ENCODE results near the gene MBD3. TPM values are rescaled to one million over a fixed set of nuclear protein-coding genes. Genes with fewer than 3 reads are reported as not detected.

MBD3 gene
- total and polyA plus RNA-seq, 2 experiments from 2014 or later = 27.6 to 118 TPM

DNA sequence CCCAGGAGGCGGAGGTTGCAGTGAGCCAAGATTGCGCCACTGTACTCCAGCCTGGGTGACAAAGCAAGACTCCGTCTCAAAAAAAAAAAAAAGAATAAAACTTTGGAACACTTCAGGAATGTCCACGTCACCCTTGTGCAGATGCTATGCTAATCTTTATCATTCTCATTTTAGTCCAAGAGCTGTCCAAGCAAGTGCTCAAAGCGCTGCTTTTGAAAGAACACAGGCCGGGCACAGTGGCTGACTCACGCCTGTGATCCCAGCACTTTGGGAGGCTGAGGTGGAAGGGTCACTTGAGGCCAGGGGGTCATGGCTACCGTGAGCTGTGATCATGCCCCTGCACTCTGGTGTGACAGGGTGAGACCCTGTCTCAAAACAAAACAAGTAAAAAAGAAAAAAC, 23.7 kb upstream of the MBD3 start (continued):
- no peak for TF ChIP-seq JUNB (IDR thresholded peaks at IDR 0.05; ENCODE audit: unreplicated experiment)
- TF ChIP-seq ZNF331 (CRISPR knock-in tag; IDR thresholded peaks at IDR 0.05; ENCODE audit: low read depth) = no peak
- TF ChIP-seq EZH2 (IDR thresholded peaks at IDR 0.05; ENCODE audit: low read depth, unreplicated experiment) = no peak
- TF ChIP-seq POLR2AphosphoS5 (IDR thresholded peaks at IDR 0.05; ENCODE audit: low read depth) = no peak

DNA sequence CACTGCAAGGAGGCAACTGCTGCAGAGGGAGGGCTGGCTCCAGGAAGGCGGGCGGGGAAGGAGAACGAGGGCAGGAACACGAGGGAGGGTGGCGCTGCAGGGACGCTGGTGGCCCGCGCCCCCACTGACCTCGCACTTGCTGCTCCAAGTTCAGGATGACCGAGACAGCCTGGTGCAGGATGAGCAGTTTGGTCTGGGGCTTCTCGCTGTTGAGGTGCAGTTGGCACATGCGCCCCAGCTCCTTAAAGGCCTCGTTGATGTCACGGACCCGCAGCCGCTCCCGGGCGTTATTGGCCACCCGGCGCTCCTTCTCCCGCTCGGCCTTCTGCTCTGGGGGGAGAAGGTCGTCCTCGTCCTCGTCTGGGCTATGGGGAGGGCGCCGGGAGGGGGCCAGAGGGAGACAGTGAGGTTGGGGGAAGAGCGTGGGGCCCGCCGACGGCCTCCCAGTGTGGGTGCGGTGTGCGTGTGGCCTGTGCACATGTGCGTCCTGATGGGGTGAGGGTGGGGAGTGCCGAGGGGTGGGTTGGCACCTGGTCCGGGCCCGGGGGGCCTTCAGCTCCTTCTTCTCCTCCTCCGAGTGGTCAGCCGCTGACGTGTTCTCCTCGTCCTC, 22.6 kb upstream of the MBD3 start:
- Mint-ChIP-seq H3K27ac (no peak overlapping the region), H3K9me3 (peaks cover 3% of the 10 kb centered on the region; the same call in 1 of the 3 replicates), H3K4me1 (peaks cover 8% of the 10 kb centered on the region; the same call in 2 of the 3 replicates), H3K36me3 (ENCODE audit: low read depth) (peaks cover 88% of the 10 kb centered on the region), H3K4me3 (no peak overlapping the region), H3K27me3 (ENCODE audit: insufficient read depth, low read depth, poor library complexity) (peaks cover 22% of the 10 kb centered on the region)
- 0 out of 2 replicates have a peak, but pooled peaks cover 14% of the 10 kb centered on the region for H3F3A ChIP-seq (replicated peaks; ENCODE audit: low read depth)
- no peak overlapping the region for H2AFZ ChIP-seq
- DNase-seq (ENCODE audit: low spot score) (no peak), ATAC-seq (no peak)
- peaks cover 16% of the 10 kb centered on the region for H4K20me1 ChIP-seq (replicated peaks; ENCODE audit: insufficient read depth)
- no peak overlapping the region for H3K27ac ChIP-seq (ENCODE audit: low read depth)
- H3K36me3 ChIP-seq (ENCODE audit: insufficient read depth) = peaks cover 21% of the 10 kb centered on the region
- no peak overlapping the region for H3K4me2 ChIP-seq
- TF ChIP-seq, protein P1, sequence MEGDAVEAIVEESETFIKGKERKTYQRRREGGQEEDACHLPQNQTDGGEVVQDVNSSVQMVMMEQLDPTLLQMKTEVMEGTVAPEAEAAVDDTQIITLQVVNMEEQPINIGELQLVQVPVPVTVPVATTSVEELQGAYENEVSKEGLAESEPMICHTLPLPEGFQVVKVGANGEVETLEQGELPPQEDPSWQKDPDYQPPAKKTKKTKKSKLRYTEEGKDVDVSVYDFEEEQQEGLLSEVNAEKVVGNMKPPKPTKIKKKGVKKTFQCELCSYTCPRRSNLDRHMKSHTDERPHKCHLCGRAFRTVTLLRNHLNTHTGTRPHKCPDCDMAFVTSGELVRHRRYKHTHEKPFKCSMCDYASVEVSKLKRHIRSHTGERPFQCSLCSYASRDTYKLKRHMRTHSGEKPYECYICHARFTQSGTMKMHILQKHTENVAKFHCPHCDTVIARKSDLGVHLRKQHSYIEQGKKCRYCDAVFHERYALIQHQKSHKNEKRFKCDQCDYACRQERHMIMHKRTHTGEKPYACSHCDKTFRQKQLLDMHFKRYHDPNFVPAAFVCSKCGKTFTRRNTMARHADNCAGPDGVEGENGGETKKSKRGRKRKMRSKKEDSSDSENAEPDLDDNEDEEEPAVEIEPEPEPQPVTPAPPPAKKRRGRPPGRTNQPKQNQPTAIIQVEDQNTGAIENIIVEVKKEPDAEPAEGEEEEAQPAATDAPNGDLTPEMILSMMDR (conservative IDR thresholded peaks at IDR 0.05; ENCODE audit: low read depth in 2 of 2) = no peak
- TF ChIP-seq, protein P2, sequence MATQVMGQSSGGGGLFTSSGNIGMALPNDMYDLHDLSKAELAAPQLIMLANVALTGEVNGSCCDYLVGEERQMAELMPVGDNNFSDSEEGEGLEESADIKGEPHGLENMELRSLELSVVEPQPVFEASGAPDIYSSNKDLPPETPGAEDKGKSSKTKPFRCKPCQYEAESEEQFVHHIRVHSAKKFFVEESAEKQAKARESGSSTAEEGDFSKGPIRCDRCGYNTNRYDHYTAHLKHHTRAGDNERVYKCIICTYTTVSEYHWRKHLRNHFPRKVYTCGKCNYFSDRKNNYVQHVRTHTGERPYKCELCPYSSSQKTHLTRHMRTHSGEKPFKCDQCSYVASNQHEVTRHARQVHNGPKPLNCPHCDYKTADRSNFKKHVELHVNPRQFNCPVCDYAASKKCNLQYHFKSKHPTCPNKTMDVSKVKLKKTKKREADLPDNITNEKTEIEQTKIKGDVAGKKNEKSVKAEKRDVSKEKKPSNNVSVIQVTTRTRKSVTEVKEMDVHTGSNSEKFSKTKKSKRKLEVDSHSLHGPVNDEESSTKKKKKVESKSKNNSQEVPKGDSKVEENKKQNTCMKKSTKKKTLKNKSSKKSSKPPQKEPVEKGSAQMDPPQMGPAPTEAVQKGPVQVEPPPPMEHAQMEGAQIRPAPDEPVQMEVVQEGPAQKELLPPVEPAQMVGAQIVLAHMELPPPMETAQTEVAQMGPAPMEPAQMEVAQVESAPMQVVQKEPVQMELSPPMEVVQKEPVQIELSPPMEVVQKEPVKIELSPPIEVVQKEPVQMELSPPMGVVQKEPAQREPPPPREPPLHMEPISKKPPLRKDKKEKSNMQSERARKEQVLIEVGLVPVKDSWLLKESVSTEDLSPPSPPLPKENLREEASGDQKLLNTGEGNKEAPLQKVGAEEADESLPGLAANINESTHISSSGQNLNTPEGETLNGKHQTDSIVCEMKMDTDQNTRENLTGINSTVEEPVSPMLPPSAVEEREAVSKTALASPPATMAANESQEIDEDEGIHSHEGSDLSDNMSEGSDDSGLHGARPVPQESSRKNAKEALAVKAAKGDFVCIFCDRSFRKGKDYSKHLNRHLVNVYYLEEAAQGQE (IDR thresholded peaks at IDR 0.05; ENCODE audit: unreplicated experiment) = no peak
- TF ChIP-seq NANOG (IDR thresholded peaks at IDR 0.05; ENCODE audit: borderline replicate concordance) (no peak), ZNF114 (CRISPR knock-in tag; IDR thresholded peaks at IDR 0.05) (no peak), JUNB (IDR thresholded peaks at IDR 0.05; ENCODE audit: unreplicated experiment) (no peak), POLR2AphosphoS5 (IDR thresholded peaks at IDR 0.05; ENCODE audit: low read depth) (no peak)
- no peaks in the 10 kb centered on the region for H3K9me2 ChIP-seq (ENCODE audit: insufficient read depth)
- no peak overlapping the region for H3K4me3 ChIP-seq
- no peaks in the 10 kb centered on the region for H3K27me3 ChIP-seq (ENCODE audit: insufficient read depth)
- no peaks in the 10 kb centered on the region; the same call in 1 of the 2 replicates for H3K79me2 ChIP-seq (replicated peaks; ENCODE audit: insufficient read depth)
- H3K4me1 ChIP-seq (ENCODE audit: insufficient read depth) = no peaks in the 10 kb centered on the region
